Naive B cell (primary cell): Measurements from ENCODE around the gene TENM4. TPM values are rescaled to one million over a fixed set of nuclear protein-coding genes. Genes with fewer than 3 reads are reported as not detected.
A peak's percentile ranks its signal among the peaks of the same experiment; 100 is the strongest.

Experiments
- ATAC-seq, 2 donors: fragments of 150-1000 bp; cut with Tn5 transposase; 2 replicates each; pipeline ENCODE4 v1.10.0; 2021; ENCODE audit warnings: low read depth in 2 of 2, mild to moderate bottlenecking in 2 of 2, moderate library complexity in 2 of 2
- DNase-seq: peaks from one replicate; pipeline ENCODE4 v3.0.0; 2022
- H3K27ac Mint-ChIP-seq, 6 donors: one replicate each; pipeline ENCODE4 v1.8.0; 2020 to 2022; ENCODE audit warnings: mild to moderate bottlenecking in 6 of 6, mixed read lengths in 6 of 6, moderate library complexity in 5 of 6, inconsistent platforms in 2 of 6
- H3K27me3 Mint-ChIP-seq, 3 donors: one replicate each; pipeline ENCODE4 v1.8.0; 2021 to 2022; ENCODE audit warnings: mixed read lengths in 3 of 3, mild to moderate bottlenecking in 1 of 3
- H3K36me3 Mint-ChIP-seq, 2 donors: one replicate each; pipeline ENCODE4 v1.8.0; 2020 to 2022; ENCODE audit warnings: mixed read lengths in 2 of 2, inconsistent platforms in 1 of 2, mild to moderate bottlenecking in 1 of 2
- H3K4me1 Mint-ChIP-seq, 3 donors: one replicate each; pipeline ENCODE4 v1.8.0; 2020 to 2022; ENCODE audit warnings: mixed read lengths in 3 of 3, inconsistent platforms in 1 of 3, mild to moderate bottlenecking in 1 of 3, moderate library complexity in 1 of 3
- H3K4me3 Mint-ChIP-seq, 8 donors: one replicate each; pipeline ENCODE4 v1.8.0; 2020 to 2022; ENCODE audit warnings: mild to moderate bottlenecking in 8 of 8, mixed read lengths in 8 of 8, moderate library complexity in 8 of 8, inconsistent platforms in 2 of 8
- H3K9me3 Mint-ChIP-seq, 7 donors: one replicate each; pipeline ENCODE4 v1.8.0; 2020 to 2022; ENCODE audit warnings: mixed read lengths in 7 of 7, mild to moderate bottlenecking in 5 of 7, inconsistent platforms in 2 of 7, moderate library complexity in 1 of 7
- polyA plus RNA-seq, 6 donors: library from polyadenylated mRNA; unstranded; fragments of 300-500 nt; fragmentation: Illumina TruSeq; gene quantifications; one replicate each; pipeline ENCODE4 v1.2.3, GENCODE V29; 2021; ENCODE audit warnings: low read depth in 6 of 6

The TENM4 gene
- polyA plus RNA-seq, 6 donors from 2014 or later = 3.8 TPM; not detected in 5

DNA sequence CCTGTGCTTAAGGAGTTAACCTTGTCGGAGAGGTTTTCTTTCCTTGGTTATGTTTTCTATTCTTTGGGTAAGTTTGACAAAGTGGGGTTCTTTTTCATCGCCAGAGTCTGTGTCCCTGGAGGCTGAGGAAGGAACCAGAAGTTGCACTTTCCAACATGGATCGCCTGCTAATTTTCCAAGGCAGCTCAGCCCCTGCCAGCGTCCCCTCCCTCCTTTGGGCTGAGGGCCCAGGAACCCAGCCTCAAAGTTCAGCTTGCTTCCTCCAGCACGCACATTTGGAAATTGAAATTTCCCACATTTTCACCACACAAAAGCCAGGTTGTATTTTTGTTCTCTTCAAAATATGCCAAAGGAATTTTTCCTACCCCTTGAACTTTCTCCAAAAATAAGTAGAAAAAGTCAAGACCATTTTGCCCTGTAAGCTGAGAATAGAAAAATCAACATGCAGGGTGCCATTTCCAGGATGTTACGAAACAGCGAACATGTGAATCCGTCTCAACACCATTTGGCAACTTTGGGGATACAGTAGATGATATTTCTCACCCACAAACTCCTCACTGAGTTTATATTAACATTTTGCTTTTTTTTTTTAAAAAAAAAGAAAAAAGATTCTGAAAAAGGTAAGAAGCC is 343.5 kb downstream of the TENM4 start:
- Mint-ChIP-seq H3K4me3 (no peak overlapping the region), H3K27ac (no peak overlapping the region), H3K4me1 (peaks cover 0 to 4% (median 3%) of the 10 kb centered on the region in 3 donors), H3K9me3 (peaks cover 0 to 9% (median 5%) of the 10 kb centered on the region in 7 donors), H3K27me3 (peaks cover 8 to 21% (median 20%) of the 10 kb centered on the region in 3 donors), H3K36me3 (no peaks in the 10 kb centered on the region)
- DNase-seq (no peak), ATAC-seq (no peak)

DNA sequence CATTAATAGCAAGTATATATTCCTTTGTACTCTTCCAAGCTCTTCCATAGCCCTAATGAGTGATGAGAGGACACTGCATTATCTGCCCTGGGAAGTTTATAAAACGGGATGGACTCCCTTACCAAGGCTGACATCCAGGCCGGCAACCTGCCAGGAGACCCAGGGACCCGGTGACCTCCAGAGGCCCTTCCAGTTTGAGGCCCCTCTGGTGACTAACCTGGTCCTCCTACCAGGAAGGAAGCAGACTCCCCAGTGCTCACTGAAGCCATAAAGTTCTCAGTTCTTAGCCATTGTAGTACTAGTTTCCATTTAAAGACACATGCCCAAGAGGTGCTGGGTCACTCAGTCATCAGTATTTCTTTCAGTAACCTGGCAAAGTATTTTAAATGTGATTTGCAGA is 345.4 kb downstream of the TENM4 start:
- H3K4me1 Mint-ChIP-seq = peaks cover 0 to 4% (median 3%) of the 10 kb centered on the region in 3 donors
- H3K9me3 Mint-ChIP-seq = peaks cover 0 to 9% (median 5%) of the 10 kb centered on the region in 7 donors
- peaks cover 14 to 21% (median 20%) of the 10 kb centered on the region in 3 donors for H3K27me3 Mint-ChIP-seq
- peak overlapping the region in 1 of 8 donors; percentile 26 for H3K4me3 Mint-ChIP-seq
- ATAC-seq = no peak
- DNase-seq = no peak
- no peak overlapping the region for H3K27ac Mint-ChIP-seq
- H3K36me3 Mint-ChIP-seq = no peaks in the 10 kb centered on the region

DNA sequence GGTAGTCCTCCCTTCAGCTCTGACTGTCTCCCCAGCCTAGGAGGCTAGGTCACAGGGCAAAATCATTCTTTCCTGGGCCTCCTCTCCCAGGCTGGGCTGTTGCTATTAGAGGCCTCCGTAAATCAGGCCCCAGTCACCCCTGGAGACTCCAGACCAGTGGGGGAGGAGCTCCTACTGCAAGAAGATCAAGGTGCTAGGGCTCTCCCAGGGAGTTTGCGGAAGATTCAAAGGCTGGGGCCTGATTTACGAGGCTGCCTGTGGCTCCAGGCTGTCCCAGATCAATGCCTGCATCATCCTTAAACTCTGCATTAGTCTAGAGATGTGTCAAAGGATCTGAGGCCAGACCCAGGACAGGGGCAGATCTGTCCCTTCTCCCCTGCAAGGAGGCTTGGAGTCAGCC is 346.2 kb downstream of the TENM4 start:
- H3K4me1 Mint-ChIP-seq = no peaks in the 10 kb centered on the region
- H3K27me3 Mint-ChIP-seq = peaks cover 14 to 21% (median 14%) of the 10 kb centered on the region in 3 donors
- no peaks in the 10 kb centered on the region for H3K36me3 Mint-ChIP-seq
- H3K4me3 Mint-ChIP-seq = no peak overlapping the region
- no peak for ATAC-seq
- DNase-seq = no peak
- H3K27ac Mint-ChIP-seq = no peak overlapping the region
- H3K9me3 Mint-ChIP-seq = peaks cover 0 to 9% (median 5%) of the 10 kb centered on the region in 7 donors

DNA sequence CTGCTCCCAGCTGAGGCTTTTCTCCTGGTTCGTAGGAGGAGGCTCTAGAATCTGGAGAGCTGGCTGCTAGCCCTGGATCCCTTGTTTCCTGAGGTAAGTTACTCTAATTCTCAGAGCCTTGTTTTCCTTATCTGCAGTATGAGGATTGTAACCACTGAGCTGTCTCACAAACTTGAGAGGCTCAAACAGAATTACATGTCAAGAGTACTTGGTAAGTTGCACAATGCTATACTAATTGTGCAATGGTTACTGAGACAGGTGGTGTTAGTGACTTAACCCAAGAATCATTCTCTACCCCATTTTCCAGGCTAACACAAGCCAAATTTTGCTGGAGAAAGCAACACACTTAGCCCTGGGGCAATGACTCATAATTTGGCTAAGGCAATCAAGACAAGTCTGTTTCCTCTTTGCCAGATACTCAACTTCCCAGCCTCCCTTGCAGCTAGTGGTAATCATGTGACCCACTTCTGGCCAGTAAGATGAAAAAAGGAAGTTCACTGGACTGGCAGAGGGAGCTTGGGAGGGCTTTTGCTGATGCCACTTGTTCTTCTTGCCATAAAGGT is 348.0 kb downstream of the TENM4 start:
- Mint-ChIP-seq H3K27me3 (peaks cover under 1 to 11% (median 10%) of the 10 kb centered on the region in 3 donors), H3K9me3 (peaks cover 0 to 7% (median 3%) of the 10 kb centered on the region in 7 donors), H3K27ac (no peak overlapping the region), H3K4me1 (no peaks in the 10 kb centered on the region), H3K4me3 (no peak overlapping the region), H3K36me3 (no peaks in the 10 kb centered on the region)
- DNase-seq = no peak
- no peak for ATAC-seq

DNA sequence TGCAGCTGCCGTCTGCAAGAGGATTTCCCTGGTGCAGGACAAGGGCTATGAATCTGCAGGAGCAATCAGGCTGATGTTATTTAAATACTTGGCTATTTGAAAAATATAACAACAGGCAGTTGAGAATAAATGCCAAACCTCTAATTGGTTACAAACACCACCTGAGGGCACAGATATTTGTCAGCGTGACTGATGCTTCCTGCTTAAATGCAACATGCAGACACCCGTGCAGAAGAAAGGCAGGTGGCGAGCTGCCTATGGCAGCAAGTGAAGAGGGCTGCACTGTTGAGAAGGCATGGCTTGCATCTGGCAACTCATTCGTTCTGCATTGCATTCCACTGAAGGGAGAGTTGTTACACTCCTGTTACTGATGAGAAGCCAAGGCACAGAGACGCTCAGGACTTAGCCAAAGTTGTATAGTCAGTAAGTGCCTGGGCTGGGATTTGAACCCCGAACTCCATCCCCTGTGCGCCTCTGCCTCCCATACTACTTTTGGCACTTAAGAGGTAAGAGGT is 350.6 kb downstream of the TENM4 start:
- ATAC-seq (no peak), DNase-seq (no peak)
- no peaks in the 10 kb centered on the region for H3K4me1 Mint-ChIP-seq
- H3K27ac Mint-ChIP-seq = no peak overlapping the region
- no peak overlapping the region for H3K4me3 Mint-ChIP-seq
- peaks cover 0 to 6% (median 0%) of the 10 kb centered on the region in 3 donors for H3K27me3 Mint-ChIP-seq
- H3K9me3 Mint-ChIP-seq = peaks cover 0 to 7% (median 3%) of the 10 kb centered on the region in 7 donors
- H3K36me3 Mint-ChIP-seq = no peaks in the 10 kb centered on the region

DNA sequence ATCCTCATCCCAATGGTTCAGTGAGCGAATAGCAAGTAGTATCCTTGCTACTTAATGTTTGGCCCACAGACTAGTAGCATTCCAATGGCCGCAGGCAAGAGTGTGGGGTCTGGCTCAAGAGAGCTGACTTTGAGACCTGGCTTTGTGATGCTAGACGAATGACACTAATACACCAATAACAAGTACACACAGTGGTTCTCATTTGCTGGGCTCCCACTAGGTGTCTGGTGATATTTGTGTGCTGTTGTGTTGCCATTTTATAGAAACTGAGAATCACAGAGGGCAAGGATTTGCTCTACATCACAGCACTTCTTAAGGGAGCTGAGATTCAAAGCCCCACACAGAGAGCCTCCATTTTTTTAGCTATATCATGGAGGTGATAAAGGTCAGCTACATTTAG is 351.2 kb downstream of the TENM4 start:
- ATAC-seq (no peak), DNase-seq (no peak)
- H3K4me3 Mint-ChIP-seq = no peak overlapping the region
- H3K27ac Mint-ChIP-seq = no peak overlapping the region
- H3K9me3 Mint-ChIP-seq = peaks cover 0 to 7% (median 3%) of the 10 kb centered on the region in 7 donors
- H3K27me3 Mint-ChIP-seq = peaks cover 0 to 6% (median 0%) of the 10 kb centered on the region in 3 donors
- H3K36me3 Mint-ChIP-seq = no peaks in the 10 kb centered on the region
- no peaks in the 10 kb centered on the region for H3K4me1 Mint-ChIP-seq

DNA sequence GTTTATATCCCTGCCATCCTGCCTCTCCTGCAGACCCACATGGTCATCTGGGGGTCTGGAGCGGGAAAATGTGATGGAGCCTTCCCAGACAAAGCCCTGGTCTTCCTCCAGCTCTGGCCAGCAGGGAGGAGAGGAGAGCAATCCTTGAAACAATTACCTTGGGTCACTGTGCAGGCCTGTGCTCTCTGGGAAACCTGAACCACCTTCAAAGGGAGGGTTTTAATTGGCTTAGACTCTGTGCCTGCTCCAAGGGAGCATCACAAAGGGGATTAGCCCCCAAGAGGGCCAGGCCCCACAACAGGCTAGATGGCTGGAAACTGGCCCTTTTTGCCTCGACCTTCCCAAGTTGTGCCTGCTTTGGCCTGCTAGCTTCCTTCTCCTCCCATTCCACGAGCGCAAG is 351.9 kb downstream of the TENM4 start:
- H3K27me3 Mint-ChIP-seq = peaks cover 0 to 6% (median 0%) of the 10 kb centered on the region in 3 donors
- H3K36me3 Mint-ChIP-seq = no peaks in the 10 kb centered on the region
- H3K4me1 Mint-ChIP-seq = no peaks in the 10 kb centered on the region
- no peak overlapping the region for H3K27ac Mint-ChIP-seq
- no peak overlapping the region for H3K4me3 Mint-ChIP-seq
- ATAC-seq (no peak), DNase-seq (no peak)
- peaks cover 0 to 7% (median 3%) of the 10 kb centered on the region in 7 donors for H3K9me3 Mint-ChIP-seq

DNA sequence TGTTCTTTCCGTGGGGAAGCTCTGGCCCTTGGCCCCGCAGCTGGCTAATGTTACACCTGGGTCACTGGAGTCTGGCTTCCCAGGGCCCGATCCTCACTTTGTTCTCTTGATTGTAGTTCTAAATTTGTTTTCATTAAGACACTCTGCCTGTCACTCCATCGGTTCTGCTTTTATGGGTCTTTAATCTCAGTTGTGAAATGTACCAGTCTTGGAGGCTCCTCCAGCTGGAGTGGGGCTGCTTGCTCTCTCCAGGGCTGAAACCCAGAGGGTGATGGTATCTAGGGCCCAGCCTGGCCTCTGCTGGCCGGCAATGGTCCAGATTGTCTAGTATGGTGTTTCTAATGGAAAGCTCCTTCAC is 352.9 kb downstream of the TENM4 start:
- Mint-ChIP-seq H3K4me3 (no peak overlapping the region), H3K27ac (peak overlapping the region in 1 of 6 donors; percentile 22), H3K4me1 (no peaks in the 10 kb centered on the region), H3K27me3 (peaks cover 0 to 6% (median 0%) of the 10 kb centered on the region in 3 donors), H3K9me3 (peaks cover 0 to 4% (median 0%) of the 10 kb centered on the region in 7 donors), H3K36me3 (no peaks in the 10 kb centered on the region)
- ATAC-seq (no peak), DNase-seq (no peak)

DNA sequence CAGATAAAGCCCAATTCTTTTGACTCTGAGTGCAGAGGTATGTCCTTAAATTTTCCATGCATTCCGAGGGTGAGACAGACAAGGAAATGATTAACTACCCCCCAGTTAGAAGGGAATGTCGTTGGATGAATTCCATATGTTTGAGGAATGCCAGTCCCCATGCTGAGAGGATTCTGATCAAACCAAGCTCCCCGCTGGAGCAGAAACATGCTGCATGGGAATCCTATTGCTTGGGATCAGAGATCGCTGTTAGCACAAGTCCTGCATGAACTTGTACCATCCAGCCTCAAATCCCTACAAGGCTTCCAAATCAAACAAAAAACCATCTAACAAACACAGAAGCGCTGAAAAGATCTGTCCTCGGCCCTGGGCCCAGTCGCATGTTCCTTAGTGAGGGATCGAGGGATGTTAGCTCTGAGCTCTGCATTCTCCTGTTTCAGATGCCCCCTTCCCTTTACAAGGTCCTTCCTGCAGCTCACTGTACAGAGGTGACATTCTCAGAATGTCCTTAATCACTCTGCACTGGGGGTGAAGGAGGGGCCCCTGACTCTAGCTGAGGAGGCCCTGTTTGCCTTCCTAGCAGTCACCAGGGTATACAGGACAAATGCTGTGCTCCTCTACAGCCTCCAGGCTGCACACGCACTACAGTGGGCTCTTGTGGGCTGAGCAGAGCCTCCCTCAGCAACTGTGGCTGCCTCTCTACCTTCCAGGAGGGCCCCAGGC is 353.4 kb downstream of the TENM4 start:
- DNase-seq = no peak

DNA sequence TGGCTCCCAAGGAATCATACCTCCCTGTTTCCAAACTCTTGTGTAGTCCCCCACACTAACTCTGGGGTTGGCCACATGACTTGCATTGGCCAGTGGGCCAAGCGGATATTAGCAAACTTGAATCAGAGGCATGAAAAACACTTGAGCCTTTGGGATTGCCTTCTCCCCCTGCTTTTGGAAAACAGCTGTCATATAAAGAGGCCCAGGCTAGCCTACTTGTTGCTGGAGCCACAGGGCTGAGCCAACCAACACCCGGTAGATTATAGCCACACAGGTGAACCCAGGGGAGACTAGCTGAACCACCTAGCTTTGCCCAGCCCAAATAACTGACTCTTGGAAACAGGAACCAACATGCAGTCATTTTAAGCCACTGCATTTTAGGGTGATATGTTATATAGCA is 354.8 kb downstream of the TENM4 start:
- Mint-ChIP-seq H3K27ac (no peak overlapping the region), H3K4me3 (no peak overlapping the region), H3K27me3 (no peaks in the 10 kb centered on the region), H3K9me3 (peaks cover 0 to 2% (median 0%) of the 10 kb centered on the region in 7 donors), H3K36me3 (no peaks in the 10 kb centered on the region), H3K4me1 (no peaks in the 10 kb centered on the region)
- no peak for ATAC-seq
- DNase-seq = no peak

More for the DNA sequence above, 353.4 kb downstream of the TENM4 start:
- H3K36me3 Mint-ChIP-seq = no peaks in the 10 kb centered on the region
- no peaks in the 10 kb centered on the region for H3K4me1 Mint-ChIP-seq
- H3K9me3 Mint-ChIP-seq = peaks cover 0 to 4% (median 0%) of the 10 kb centered on the region in 7 donors
- peak overlapping the region in 1 of 6 donors; percentile 22 for H3K27ac Mint-ChIP-seq
- ATAC-seq = no peak
- H3K27me3 Mint-ChIP-seq = peaks cover 0 to 6% (median 0%) of the 10 kb centered on the region in 3 donors
- no peak overlapping the region for H3K4me3 Mint-ChIP-seq

DNA sequence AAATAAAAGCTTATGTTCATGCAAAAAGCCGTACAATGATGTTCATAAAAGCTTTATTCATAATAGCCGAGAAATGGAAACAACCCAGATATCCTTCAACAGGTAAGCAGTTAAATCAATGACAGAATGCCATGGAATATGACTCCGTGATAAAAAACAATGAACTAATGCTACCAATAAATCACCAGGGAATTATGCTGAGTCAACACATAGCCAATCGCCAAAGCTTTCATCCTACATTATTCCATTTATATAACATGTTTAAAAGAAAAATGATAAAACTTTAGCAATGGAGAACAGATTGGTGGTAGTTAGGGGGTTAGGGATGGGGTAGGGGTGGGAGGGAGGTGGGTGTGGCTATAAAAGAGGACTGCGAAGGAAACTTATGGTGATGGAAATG is 356.4 kb downstream of the TENM4 start:
- Mint-ChIP-seq H3K27ac (no peak overlapping the region), H3K4me1 (no peaks in the 10 kb centered on the region), H3K4me3 (no peak overlapping the region), H3K27me3 (no peaks in the 10 kb centered on the region), H3K9me3 (no peaks in the 10 kb centered on the region), H3K36me3 (no peaks in the 10 kb centered on the region)
- ATAC-seq (no peak), DNase-seq (no peak)

DNA sequence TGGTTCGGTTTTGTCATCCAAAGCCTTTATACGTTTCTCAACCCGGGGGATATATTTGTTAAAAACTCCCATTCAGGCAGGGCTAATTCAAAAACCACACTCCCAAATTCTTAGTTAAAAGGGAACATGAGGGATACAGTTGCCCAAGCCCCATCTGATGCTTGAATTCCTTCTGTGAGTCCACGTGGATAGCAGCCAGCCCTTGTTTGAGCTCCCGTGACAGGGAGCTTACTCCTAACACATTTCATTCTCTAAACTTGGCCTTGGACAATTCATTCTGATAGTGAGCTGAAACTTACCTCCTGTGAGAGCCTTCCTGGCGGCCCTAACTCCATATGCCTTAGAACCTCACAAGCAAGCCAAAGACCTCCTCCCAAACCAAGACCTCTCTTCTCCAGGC is 357.5 kb downstream of the TENM4 start:
- H3K27ac Mint-ChIP-seq = no peak overlapping the region
- no peak overlapping the region for H3K4me3 Mint-ChIP-seq
- no peaks in the 10 kb centered on the region for H3K36me3 Mint-ChIP-seq
- H3K27me3 Mint-ChIP-seq = no peaks in the 10 kb centered on the region
- H3K4me1 Mint-ChIP-seq = no peaks in the 10 kb centered on the region
- DNase-seq (no peak), ATAC-seq (no peak)
- no peaks in the 10 kb centered on the region for H3K9me3 Mint-ChIP-seq

DNA sequence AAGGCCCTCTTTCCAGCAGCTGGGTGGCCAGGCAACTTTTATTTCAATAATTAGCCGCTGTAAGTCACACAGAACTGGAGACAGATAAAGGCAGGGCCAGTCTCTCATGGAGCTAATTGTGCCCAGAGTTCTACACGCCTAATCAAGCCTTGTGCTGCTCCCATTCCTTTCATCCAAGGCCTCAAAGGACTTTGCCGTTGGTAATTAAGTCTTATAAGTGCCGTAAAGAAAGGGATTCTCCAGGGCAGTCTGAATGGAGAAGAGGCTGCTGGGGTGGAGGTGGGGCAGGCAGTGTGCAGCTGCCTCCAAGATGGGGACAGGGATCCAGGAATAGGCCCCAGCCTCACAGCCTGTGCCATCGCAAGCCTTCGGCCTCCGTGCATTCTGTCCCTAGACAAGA is 357.9 kb downstream of the TENM4 start:
- no peak for ATAC-seq
- no peak overlapping the region for H3K4me3 Mint-ChIP-seq
- H3K36me3 Mint-ChIP-seq = no peaks in the 10 kb centered on the region

DNA sequence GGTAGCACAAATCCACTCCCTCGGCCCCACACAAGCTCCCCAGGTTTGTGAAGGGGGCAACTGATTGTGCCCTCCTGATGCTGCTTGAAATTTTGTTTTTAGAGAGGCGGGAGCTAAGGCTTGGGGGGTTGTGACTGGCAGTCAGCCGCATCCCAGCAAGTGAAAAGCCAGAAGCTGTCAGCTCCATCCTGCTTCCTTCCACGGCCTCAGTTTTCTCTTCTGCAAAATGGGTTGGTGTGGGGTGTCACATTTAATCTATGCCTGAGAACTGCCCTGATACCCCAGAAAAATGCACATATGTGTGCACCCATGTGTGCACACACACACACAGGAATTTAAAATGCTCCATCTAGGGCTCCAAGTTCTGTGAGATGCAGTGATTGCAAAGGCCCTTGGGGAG is 358.6 kb downstream of the TENM4 start:
- Mint-ChIP-seq H3K4me3 (no peak overlapping the region), H3K36me3 (peaks cover 0 to 4% of the 10 kb centered on the region in 2 donors), H3K27me3 (no peaks in the 10 kb centered on the region), H3K4me1 (no peaks in the 10 kb centered on the region), H3K27ac (no peak overlapping the region), H3K9me3 (no peaks in the 10 kb centered on the region)
- DNase-seq (no peak), ATAC-seq (no peak)

More for the DNA sequence above, 357.9 kb downstream of the TENM4 start:
- H3K9me3 Mint-ChIP-seq = no peaks in the 10 kb centered on the region
- no peak for DNase-seq
- no peaks in the 10 kb centered on the region for H3K4me1 Mint-ChIP-seq
- no peak overlapping the region for H3K27ac Mint-ChIP-seq
- H3K27me3 Mint-ChIP-seq = no peaks in the 10 kb centered on the region
